ENCODE data around the gene S100B. TPM values are rescaled to one million over a fixed set of nuclear protein-coding genes. Genes with fewer than 3 reads are reported as not detected.

S100B gene
- total RNA-seq (2021; fragmentation: NEBNext Ultra II Directional; extraction: Animal tissue kit (Norgen Biotek cat#: 25700)) (0.38 and 0.69 TPM in 2 replicates), polyA plus RNA-seq (2011; rRNA removed) (0.36 and 0.47 TPM in 2 replicates), polyA minus RNA-seq (2011; rRNA and poly(A)+ RNA removed) (0.38 TPM in 1 of 2 replicates, not detected in the other)
- polyA plus RNA-seq (2011; cell fraction: cytosol; rRNA removed), result 0.66 TPM
- polyA plus RNA-seq (2011; cell fraction: nucleus; rRNA removed), result 0.19 TPM
- polyA plus RNA-seq (2012, experiment 1 of 2), result 0.23 to 1.3 TPM (median 0.77 TPM) in 4 replicates
- polyA plus RNA-seq (2012, experiment 2 of 2), result not detected
- 0.63 TPM for polyA plus RNA-seq (2013, experiment 1 of 2)
- 0.55 TPM for polyA plus RNA-seq (2013, experiment 2 of 2)
- not detected for polyA minus RNA-seq (2011; cell fraction: cytosol; rRNA and poly(A)+ RNA removed)
- polyA minus RNA-seq (2011; cell fraction: nucleus; rRNA and poly(A)+ RNA removed), result 0.80 TPM
- long read RNA-seq, experiment 1, result 0 reads
- long read RNA-seq, experiment 2, partial matches to known transcripts, result 0 of 2 reads
- long read RNA-seq, experiment 2, other reads (novel, unspliced or antisense), result 0 of 2 reads

- Histone ChIP-seq H2AK5ac (ENCODE audit: low read depth, low read length) (no peak within 1 kb of the TSS), H3K79me1 (ENCODE audit: low read depth, low read length) (no peaks in the 10 kb centered on the region), H3K4me1 (replicated peaks in 1 of 4; ENCODE audit: control insufficient read depth in 3 of 4, insufficient read depth in 4 of 4, low read length in 3 of 4) (peaks cover 3 to 11% (median 4%) of the 10 kb centered on the region in 4 experiments; a peak in 4 of 7 replicates), H3K9me3 (ENCODE audit: insufficient read depth in 2 of 2, low read depth in 1 of 2, low read length in 1 of 2) (peaks cover 0 to 5% of the 10 kb centered on the region in 2 experiments; a peak in 1 of 4 replicates), H2BK12ac (ENCODE audit: low read depth, low read length) (peak within 1 kb of the TSS; percentile 55; the same call in 1 of the 2 replicates), H4K5ac (ENCODE audit: insufficient read length, low read depth, low read length) (no peak within 1 kb of the TSS), H4K8ac (ENCODE audit: extremely low read depth, insufficient read depth, low read length) (no peak within 1 kb of the TSS), H3K23me2 (ENCODE audit: low read depth, low read length) (no peaks in the 10 kb centered on the region), H3K27ac (ENCODE audit: low read depth, low read length) (no peak within 1 kb of the TSS), H3K4ac (replicated peaks; ENCODE audit: insufficient read length, low read depth, low read length) (peak within 1 kb of the TSS; percentile 53), H3K36me3 (ENCODE audit: control insufficient read depth in 2 of 4, insufficient read depth in 4 of 4, low read length in 3 of 4) (no peaks in the 10 kb centered on the region), H2BK5ac (ENCODE audit: low read depth, low read length) (no peak within 1 kb of the TSS), H4K91ac (replicated peaks; ENCODE audit: insufficient read length, low read length) (peak within 1 kb of the TSS; percentile 26), H2BK15ac (ENCODE audit: low read length) (no peak within 1 kb of the TSS), H4K20me1 (replicated peaks in 1 of 2; ENCODE audit: control insufficient read depth in 1 of 2, insufficient read depth in 2 of 2, low read length in 2 of 2) (no peaks in the 10 kb centered on the region), H2BK120ac (replicated peaks; ENCODE audit: low read depth, low read length) (no peak within 1 kb of the TSS), H2BK20ac (ENCODE audit: low read length) (no peak within 1 kb of the TSS), H2AFZ (ENCODE audit: low read length) (peak within 1 kb of the TSS; percentile 70), H3K79me2 (ENCODE audit: control insufficient read depth in 1 of 2, insufficient read depth in 2 of 2, low read length in 2 of 2) (no peaks in the 10 kb centered on the region), H3K56ac (replicated peaks; ENCODE audit: insufficient read length, low read depth, low read length) (no peak within 1 kb of the TSS), H3K4me2 (ENCODE audit: insufficient read depth in 1 of 2, low read depth in 2 of 2, low read length in 2 of 2) (no peak within 1 kb of the TSS), H3K4me3 (ENCODE audit: extremely low read depth in 1 of 4, insufficient read depth in 2 of 4, low read depth in 3 of 4, low read length in 4 of 4) (no peak within 1 kb of the TSS), H3K27me3 (replicated peaks in 1 of 4; ENCODE audit: control insufficient read depth in 3 of 4, extremely low read depth in 1 of 4, insufficient read depth in 3 of 4, low read length in 3 of 4) (no peaks in the 10 kb centered on the region), H3K9ac (replicated peaks in 1 of 4; ENCODE audit: extremely low read depth in 1 of 4, low read depth in 3 of 4, low read length in 3 of 4) (no peak within 1 kb of the TSS), H3K14ac (ENCODE audit: insufficient read length) (no peak within 1 kb of the TSS), H3K23ac (ENCODE audit: insufficient read length) (no peak within 1 kb of the TSS), H3K18ac (ENCODE audit: extremely low read depth, low read length) (no peak within 1 kb of the TSS)
- no peak for FAIRE-seq
- TF ChIP-seq CEBPB (IDR thresholded peaks at IDR 0.05; ENCODE audit: low read depth, low read length) (no peak), EGR1 (IDR thresholded peaks at IDR 0.05; ENCODE audit: borderline replicate concordance, low read depth, low read length) (peak; percentile 43; the same call in 1 of the 2 replicates), MAX (IDR thresholded peaks at IDR 0.05) (peak; percentile 39; the same call in 1 of the 2 replicates), EZH2 (IDR thresholded peaks at IDR 0.05; ENCODE audit: low read depth, low read length, severe bottlenecking) (no peak)
- TF ChIP-seq, protein P1, sequence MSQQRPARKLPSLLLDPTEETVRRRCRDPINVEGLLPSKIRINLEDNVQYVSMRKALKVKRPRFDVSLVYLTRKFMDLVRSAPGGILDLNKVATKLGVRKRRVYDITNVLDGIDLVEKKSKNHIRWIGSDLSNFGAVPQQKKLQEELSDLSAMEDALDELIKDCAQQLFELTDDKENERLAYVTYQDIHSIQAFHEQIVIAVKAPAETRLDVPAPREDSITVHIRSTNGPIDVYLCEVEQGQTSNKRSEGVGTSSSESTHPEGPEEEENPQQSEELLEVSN (IDR thresholded peaks at IDR 0.05), result peak; percentile 20; the same call in 1 of the 2 replicates
- WGBS, 2 experiments (ENCODE audit: extremely low coverage in 1 of 2, insufficient coverage in 1 of 2, insufficient read length in 1 of 2, insufficient replicate concordance in 2 of 2, low coverage in 1 of 2, low lambda C conversion rate in 2 of 2, missing lambda C conversion rate in 1 of 2), result 73% methylated on average over 15 of the region's 15 CpGs; no CpG with 5 or more reads in 1 of the 2 experiments
- DNase-seq (ENCODE audit: low read depth in 1 of 2, low spot score in 2 of 2), result peak in 1 of 2 experiments; percentile 63
- CTCF ChIA-PET (ENCODE audit: partially characterized antibody), result interaction anchor here (1.6 kb wide), 1 partner anchor 15 kb away, joined by 4 read pairs; no protein-coding TSS in a partner anchor
- POLR2A ChIA-PET (ENCODE audit: partially characterized antibody), result no interaction called here
Observed at GRCh38 chr21:46604975-46605766, at the start of gene S100B. Gene S100B (minus strand): TSS chr21:46605082. CDS start chr21:46602415, 2,667 bp downstream.

Data from H1 (cell line).